Measurements from ENCODE around the gene EYS. TPM values are rescaled to one million over a fixed set of nuclear protein-coding genes. Genes with fewer than 3 reads are reported as not detected.

Gene EYS
- total and polyA plus RNA-seq, 4 donors = 0.08 to 0.63 (median 0.36) TPM

DNA sequence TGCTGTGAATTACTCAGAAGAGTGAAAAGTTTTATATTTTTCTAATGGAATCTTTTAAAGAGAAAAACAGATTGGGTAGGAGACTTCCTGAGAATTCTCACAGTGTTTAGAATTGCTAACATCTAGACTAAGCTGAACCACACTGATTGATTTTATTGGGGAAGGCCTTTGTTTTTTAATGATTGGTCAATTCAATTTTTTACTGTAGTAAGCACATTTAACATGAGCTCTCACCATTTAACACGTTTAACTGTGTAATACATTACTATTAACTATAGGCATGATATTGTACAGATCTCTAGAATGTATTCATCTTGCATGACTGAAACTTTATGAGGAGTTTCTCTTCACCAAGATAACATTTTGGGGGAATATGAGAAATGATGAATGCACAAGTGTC, 1084.1 kb downstream of the EYS start:
- H3K9me3 ChIP-seq (ENCODE audit: control insufficient read depth in 4 of 4, low read length in 3 of 4) = no peaks in the 10 kb centered on the region
- no peak overlapping the region for H3K4me3 ChIP-seq (ENCODE audit: low read depth in 1 of 3, low read length in 3 of 3)
- no peaks in the 10 kb centered on the region for H3K4me1 ChIP-seq (ENCODE audit: control insufficient read depth in 4 of 4, insufficient read depth in 4 of 4, low read length in 3 of 4)
- no peaks in the 10 kb centered on the region for H3K27me3 ChIP-seq (ENCODE audit: control insufficient read depth in 4 of 4, insufficient read depth in 4 of 4, low read length in 3 of 4)
- no peak overlapping the region for H3K27ac ChIP-seq (ENCODE audit: low read depth in 1 of 2, low read length in 2 of 2)
- TF ChIP-seq JUND (IDR thresholded peaks at IDR 0.05) (no peak), EGR1 (IDR thresholded peaks at IDR 0.05; ENCODE audit: low read depth in 2 of 2) (no peak), TAF1 (conservative IDR thresholded peaks at IDR 0.05) (no peak)
- no peak overlapping the region for H3K9ac ChIP-seq (ENCODE audit: low read depth in 1 of 2, low read length in 2 of 2)
- DNase-seq (ENCODE audit: low spot score) = no peak
- 34% methylated on average over 1 of the region's 1 CpG for WGBS
- no peaks in the 10 kb centered on the region for H3K36me3 ChIP-seq (ENCODE audit: control insufficient read depth in 4 of 4, insufficient read depth in 3 of 4, low read depth in 1 of 4, low read length in 3 of 4)

DNA sequence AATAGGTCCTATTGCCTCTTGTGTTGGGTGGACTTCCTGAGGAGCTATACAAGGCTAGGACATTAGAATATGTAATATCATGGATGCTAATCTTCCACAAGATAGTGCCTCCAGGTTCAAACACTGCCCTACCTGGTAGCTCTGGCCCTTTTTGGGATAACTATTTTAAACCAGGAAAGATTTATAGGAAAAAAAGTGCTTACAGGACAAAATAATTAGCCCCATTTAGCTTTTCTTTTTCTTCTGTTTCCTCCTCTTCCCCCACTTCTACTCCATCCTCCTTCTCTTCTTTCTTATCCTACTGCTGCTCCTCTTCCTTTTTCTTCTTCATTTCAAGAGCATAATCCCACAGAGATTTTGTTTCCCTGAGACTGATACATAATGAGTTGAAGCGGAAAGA, 1104.0 kb downstream of the EYS start:
- no peak overlapping the region for H3K9ac ChIP-seq (ENCODE audit: low read depth in 1 of 2, low read length in 2 of 2)

GRCh38 chr6:64591676-64592036, 1115.4 kb downstream of the EYS start:
- H3K9me3 ChIP-seq (ENCODE audit: control insufficient read depth in 4 of 4, low read length in 3 of 4) = peaks cover 0 to 2% (median under 1%) of the 10 kb centered on the region in 4 donors
- no peak overlapping the region for H3K27ac ChIP-seq (ENCODE audit: low read depth in 1 of 2, low read length in 2 of 2)
- H3K36me3 ChIP-seq (ENCODE audit: control insufficient read depth in 4 of 4, insufficient read depth in 3 of 4, low read depth in 1 of 4, low read length in 3 of 4) = no peaks in the 10 kb centered on the region
- WGBS = 67% methylated on average over 6 of the region's 6 CpGs
- DNase-seq (ENCODE audit: low spot score) = no peak
- H3K4me1 ChIP-seq (ENCODE audit: control insufficient read depth in 4 of 4, insufficient read depth in 4 of 4, low read length in 3 of 4) = no peaks in the 10 kb centered on the region
- H3K27me3 ChIP-seq (ENCODE audit: control insufficient read depth in 4 of 4, insufficient read depth in 4 of 4, low read length in 3 of 4) = no peaks in the 10 kb centered on the region
- no peak overlapping the region for H3K4me3 ChIP-seq (ENCODE audit: low read depth in 1 of 3, low read length in 3 of 3)
- no peak overlapping the region for H3K9ac ChIP-seq (ENCODE audit: low read depth in 1 of 2, low read length in 2 of 2)
- TF ChIP-seq SP1 (IDR thresholded peaks at IDR 0.05) (no peak), FOXA1 (IDR thresholded peaks at IDR 0.05) (no peak), RAD21 (IDR thresholded peaks at IDR 0.05) (no peak), YY1 (IDR thresholded peaks at IDR 0.05) (no peak), GABPA (IDR thresholded peaks at IDR 0.05 in 1 of 2, conservative IDR thresholded peaks at IDR 0.05 in 1 of 2) (no peak), HNF4A (conservative IDR thresholded peaks at IDR 0.05) (no peak), RXRA (IDR thresholded peaks at IDR 0.05) (no peak)
- TF ChIP-seq, protein P1, sequence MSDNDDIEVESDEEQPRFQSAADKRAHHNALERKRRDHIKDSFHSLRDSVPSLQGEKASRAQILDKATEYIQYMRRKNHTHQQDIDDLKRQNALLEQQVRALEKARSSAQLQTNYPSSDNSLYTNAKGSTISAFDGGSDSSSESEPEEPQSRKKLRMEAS (IDR thresholded peaks at IDR 0.05) = no peak
- TF ChIP-seq, protein P2, sequence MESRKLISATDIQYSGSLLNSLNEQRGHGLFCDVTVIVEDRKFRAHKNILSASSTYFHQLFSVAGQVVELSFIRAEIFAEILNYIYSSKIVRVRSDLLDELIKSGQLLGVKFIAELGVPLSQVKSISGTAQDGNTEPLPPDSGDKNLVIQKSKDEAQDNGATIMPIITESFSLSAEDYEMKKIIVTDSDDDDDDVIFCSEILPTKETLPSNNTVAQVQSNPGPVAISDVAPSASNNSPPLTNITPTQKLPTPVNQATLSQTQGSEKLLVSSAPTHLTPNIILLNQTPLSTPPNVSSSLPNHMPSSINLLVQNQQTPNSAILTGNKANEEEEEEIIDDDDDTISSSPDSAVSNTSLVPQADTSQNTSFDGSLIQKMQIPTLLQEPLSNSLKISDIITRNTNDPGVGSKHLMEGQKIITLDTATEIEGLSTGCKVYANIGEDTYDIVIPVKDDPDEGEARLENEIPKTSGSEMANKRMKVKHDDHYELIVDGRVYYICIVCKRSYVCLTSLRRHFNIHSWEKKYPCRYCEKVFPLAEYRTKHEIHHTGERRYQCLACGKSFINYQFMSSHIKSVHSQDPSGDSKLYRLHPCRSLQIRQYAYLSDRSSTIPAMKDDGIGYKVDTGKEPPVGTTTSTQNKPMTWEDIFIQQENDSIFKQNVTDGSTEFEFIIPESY (IDR thresholded peaks at IDR 0.05) = no peak

More for the DNA sequence above, 1104.0 kb downstream of the EYS start:
- no peaks in the 10 kb centered on the region for H3K4me1 ChIP-seq (ENCODE audit: control insufficient read depth in 4 of 4, insufficient read depth in 4 of 4, low read length in 3 of 4)
- H3K4me3 ChIP-seq (ENCODE audit: low read depth in 1 of 3, low read length in 3 of 3) = no peak overlapping the region
- no peaks in the 10 kb centered on the region for H3K36me3 ChIP-seq (ENCODE audit: control insufficient read depth in 4 of 4, insufficient read depth in 3 of 4, low read depth in 1 of 4, low read length in 3 of 4)
- no peak overlapping the region for H3K27ac ChIP-seq (ENCODE audit: low read depth in 1 of 2, low read length in 2 of 2)
- no peak for TF ChIP-seq HNF4G (IDR thresholded peaks at IDR 0.05)
- TF ChIP-seq, protein P3, sequence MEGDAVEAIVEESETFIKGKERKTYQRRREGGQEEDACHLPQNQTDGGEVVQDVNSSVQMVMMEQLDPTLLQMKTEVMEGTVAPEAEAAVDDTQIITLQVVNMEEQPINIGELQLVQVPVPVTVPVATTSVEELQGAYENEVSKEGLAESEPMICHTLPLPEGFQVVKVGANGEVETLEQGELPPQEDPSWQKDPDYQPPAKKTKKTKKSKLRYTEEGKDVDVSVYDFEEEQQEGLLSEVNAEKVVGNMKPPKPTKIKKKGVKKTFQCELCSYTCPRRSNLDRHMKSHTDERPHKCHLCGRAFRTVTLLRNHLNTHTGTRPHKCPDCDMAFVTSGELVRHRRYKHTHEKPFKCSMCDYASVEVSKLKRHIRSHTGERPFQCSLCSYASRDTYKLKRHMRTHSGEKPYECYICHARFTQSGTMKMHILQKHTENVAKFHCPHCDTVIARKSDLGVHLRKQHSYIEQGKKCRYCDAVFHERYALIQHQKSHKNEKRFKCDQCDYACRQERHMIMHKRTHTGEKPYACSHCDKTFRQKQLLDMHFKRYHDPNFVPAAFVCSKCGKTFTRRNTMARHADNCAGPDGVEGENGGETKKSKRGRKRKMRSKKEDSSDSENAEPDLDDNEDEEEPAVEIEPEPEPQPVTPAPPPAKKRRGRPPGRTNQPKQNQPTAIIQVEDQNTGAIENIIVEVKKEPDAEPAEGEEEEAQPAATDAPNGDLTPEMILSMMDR (IDR thresholded peaks at IDR 0.05; ENCODE audit: low read depth, low read length, missing input control) = no peak
- no peak for TF ChIP-seq JUND (IDR thresholded peaks at IDR 0.05)
- TF ChIP-seq FOXA2 (IDR thresholded peaks at IDR 0.05) = no peak
- no peak for TF ChIP-seq FOXA1 (IDR thresholded peaks at IDR 0.05)
- TF ChIP-seq YY1 (IDR thresholded peaks at IDR 0.05) = no peak
- TF ChIP-seq NR2F2 (IDR thresholded peaks at IDR 0.05) = no peak
- TF ChIP-seq, protein P2 (IDR thresholded peaks at IDR 0.05) = no peak
- TF ChIP-seq, protein P1 (IDR thresholded peaks at IDR 0.05) = no peak
- TF ChIP-seq EGR1 (IDR thresholded peaks at IDR 0.05; ENCODE audit: low read depth in 2 of 2) = no peak
- TF ChIP-seq, protein P4, sequence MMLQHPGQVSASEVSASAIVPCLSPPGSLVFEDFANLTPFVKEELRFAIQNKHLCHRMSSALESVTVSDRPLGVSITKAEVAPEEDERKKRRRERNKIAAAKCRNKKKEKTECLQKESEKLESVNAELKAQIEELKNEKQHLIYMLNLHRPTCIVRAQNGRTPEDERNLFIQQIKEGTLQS (IDR thresholded peaks at IDR 0.05) = no peak
- TF ChIP-seq TAF1 (conservative IDR thresholded peaks at IDR 0.05) = no peak
- DNase-seq (ENCODE audit: low spot score) = no peak
- WGBS = 73% methylated on average over 1 of the region's 1 CpG
- H3K27me3 ChIP-seq (ENCODE audit: control insufficient read depth in 4 of 4, insufficient read depth in 4 of 4, low read length in 3 of 4) = peaks cover 0 to 2% (median 0%) of the 10 kb centered on the region in 4 donors
- H3K9me3 ChIP-seq (ENCODE audit: control insufficient read depth in 4 of 4, low read length in 3 of 4) = no peaks in the 10 kb centered on the region
